Inflammatory macrophage (primary cell): ENCODE data around the gene MTCH1.
A peak's percentile ranks its signal among the peaks of the same experiment; 100 is the strongest.

Source experiments
- DNase-seq, 2 donors: peaks; one replicate each; pipeline ENCODE4 v3.0.0-alpha.2; 2020 to 2022
- total RNA-seq, 18 experiments: gene quantifications; one replicate each; lab custom pipeline; 2026; ENCODE audit warnings: mixed read lengths in 6 of 18, inconsistent platforms in 2 of 18; lab: John Stamatoyannopoulos, UW

Gene MTCH1
- 105 to 285 (median 141) reads per million in 18 experiments for total RNA-seq

DNA sequence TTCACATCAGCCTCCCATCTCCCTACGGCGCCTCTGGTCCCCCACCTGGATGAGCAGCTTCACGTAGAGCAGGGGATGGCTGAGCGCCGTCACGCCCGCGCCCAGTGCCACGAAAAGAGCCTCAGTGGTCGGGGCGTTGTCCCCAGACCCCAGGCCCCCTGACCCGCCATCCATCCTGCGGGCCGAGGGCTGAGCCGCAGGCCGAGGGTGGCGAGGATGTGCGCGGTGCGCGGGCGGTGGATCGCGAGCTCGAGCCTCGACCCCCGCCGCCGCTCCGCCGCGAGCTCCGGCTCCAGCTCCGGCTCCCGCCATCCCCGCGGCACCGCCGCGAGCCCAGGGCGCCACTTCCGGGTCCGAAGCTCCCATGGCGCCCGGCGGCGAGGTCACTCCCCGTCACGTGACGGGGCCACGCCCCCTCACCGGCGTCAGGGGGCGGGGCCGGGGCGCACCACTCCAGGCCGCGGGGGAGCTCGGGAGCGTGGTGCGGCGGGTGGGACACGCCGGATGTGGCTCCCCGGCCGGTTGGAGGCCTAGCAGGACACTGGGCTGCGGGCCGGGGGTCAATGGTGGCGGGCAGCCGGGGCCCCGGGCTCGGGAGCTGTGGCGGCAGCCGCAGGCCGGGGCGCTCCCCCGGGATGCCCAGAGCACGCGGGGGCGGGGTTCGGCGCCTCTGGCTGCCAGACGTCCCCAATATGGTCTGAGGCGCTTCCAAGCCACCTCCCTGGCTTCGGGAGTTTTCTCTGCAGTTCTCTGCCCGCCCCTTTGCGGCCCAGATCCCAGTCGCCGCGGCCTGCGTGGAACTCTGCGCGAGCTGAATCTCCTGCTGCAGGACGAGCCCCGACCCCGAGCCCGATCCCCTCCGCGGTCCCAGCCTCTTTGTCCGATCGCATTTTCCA lies at the start of gene MTCH1:
Gene MTCH1, minus strand, starts transcription at position 389 of the 896 bp plus-strand sequence. Its CDS starts 23 bp downstream, at position 366.
- peak; percentile 87 to 93 for DNase-seq

GRCh38 chr6:37033819-37034795 lies 48.1 kb upstream of the MTCH1 start:
- DNase-seq: peak; percentile 71 to 79

DNA sequence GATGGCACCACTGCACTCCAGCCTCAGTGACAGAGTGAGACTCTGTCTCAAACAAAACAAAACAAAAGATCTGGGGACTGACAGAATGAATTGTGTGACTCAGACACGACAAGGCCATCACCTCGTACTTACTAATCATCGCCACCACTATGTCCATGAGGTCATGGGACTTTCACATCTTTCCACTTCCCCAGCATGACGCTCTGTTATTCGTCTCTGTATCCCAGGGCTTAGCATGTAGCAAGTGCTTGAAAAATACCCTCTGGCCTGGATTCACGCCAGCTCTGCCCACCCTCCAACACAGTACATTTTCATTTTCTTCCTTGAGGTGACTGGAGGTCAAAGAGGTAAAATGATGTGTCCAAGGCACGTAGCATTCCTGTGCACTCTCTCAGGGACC lies 47.3 kb upstream of the MTCH1 start:
- peak; percentile 89 to 95 for DNase-seq

DNA sequence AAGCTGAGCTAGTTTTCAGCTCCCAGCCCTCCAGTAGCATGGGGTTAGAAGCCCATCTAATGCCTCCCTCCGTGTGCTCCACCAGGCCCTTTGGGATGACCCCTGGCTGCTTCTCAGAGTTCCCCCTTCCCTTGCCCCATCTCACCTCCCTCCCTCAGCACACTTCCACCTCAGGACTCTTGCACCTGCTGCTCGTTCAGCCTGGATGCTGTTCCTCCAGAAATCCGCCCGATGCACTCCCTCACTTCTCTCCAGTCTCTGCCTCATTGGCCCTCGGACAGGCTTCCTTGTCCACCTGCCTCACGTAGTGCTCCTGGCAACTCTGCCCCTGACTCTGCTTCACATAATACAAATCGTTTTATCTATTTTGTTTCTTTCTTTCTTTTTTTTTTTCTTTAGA lies 46.2 kb upstream of the MTCH1 start:
- DNase-seq: no peak

DNA sequence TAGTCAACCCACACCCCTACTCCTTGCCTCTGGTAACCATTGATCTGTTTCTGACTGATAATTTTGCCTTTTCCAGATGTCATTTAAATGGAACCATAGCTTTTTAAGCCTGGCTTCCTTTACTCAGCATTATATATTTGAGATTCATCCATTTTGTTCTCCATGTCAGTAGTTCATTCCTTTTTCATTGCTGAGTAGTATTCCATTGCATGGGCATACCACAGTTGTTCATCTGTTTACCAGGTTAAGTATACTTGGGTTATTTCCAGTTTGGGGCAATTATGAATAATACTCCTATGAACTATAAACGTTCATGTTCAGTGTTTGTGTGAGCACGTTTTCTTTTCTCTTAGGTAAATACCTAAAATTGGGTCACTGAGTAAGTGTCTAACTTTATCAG lies 44.6 kb upstream of the MTCH1 start:
- DNase-seq: no peak

- peak; percentile 97 to 99 for DNase-seq
Observed at GRCh38 chr6:37029249-37029971, 43.4 kb upstream of the MTCH1 start.

- DNase-seq: no peak
Observed at GRCh38 chr6:37027811-37028469, 41.9 kb upstream of the MTCH1 start.

DNA sequence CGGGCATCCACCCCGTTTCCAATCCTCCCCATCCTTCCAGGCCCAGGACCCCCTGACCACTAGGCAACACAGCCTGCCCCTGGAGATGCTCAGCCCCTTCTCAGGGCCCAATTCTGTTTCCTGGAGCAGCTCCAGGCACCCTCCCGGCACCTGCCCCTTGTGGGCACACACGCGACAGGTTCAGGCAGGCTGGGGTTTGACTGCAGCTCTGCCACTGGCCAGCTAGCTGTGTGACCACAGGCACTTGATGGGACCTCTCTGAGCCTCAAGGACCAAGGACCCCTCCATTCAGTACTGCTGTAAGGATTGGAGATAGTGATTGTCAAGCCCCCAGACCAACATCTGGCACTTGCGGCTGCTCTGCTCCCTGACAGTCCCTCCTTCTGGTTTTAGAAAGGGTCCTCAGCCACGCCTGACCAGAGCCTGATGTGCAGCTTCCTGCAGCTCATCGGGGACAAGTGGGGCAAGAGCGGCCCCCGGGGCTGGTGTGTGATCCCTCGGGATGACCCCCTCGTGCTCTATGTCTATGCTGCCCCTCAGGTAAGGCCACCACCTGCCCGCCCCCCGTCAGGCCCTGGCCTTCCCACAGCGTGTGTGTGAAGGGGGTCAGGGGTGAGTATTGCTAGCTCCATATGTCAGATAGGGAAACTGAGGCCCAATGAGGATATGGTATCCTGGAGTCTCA lies 41.2 kb upstream of the MTCH1 start:
- DNase-seq: no peak

- no peak for DNase-seq
Observed at GRCh38 chr6:37025621-37026466, 39.8 kb upstream of the MTCH1 start.

DNA sequence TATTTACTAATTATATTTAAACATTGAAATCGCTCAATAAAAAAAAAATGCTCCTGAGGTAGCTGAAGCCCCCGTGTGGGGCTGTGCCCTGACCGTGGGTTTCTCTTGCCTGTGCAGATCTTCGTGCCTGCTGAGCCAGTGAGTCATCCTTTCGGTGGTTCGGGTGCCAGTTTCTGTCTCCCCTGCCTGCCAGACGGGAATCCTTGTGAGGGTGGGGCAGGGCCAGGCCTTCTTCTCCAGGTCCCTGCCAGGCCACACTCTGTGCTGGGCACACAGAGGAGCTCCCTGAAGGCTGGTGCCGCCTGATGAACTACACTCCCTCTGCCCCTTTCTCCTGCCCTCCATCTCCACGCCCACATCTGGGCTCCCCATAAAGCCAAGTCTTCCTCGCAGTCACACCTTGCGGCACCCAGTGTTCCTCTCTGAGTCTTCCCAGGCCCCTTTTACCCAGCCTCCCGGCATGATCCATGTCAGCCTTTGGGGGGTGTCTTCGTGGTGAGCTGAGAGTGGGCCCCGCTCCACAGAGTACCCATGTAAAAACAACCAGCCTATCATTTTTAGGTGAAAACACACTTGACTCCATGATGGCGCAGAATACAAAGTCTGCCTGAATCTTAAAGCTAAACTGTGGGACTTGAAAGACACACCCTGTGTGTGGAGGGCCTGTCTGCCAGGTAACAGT lies 38.8 kb upstream of the MTCH1 start:
- DNase-seq: no peak

DNA sequence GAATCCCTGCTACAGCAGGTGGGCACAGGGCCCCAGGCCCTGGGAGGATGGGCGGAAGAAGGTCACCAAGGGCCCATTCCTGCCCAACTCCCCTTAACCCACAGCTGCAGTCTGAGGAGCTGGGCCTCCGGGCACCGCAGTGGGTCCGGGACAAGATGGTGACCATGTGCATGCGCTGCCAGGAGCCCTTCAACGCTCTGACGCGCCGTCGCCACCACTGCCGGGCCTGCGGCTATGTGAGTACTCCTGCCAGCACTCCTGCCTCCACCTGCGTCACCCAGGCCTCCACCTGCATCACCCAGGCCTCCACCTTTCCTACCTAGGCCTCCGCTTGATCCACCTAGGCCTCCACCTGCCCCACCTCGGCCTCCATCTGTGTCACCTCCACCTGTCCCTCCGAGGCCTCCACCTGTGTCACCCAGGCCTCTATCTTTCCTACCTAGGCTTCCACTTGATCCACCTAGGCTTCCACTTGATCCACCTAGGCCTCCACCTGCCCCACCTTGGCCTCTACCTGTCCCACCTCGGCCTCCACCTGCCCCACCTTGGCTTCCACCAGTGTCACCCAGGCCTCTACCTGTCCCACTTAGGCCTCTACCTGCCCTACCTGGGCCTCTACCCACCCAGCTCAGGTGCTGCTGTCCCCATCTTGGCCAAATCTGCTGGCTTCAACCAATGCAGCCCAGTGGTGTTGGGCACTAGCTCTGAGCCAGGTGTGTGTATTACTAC lies 36.3 kb upstream of the MTCH1 start:
- DNase-seq: no peak

GRCh38 chr6:37021356-37022129 lies 35.5 kb upstream of the MTCH1 start:
- DNase-seq: peak in 1 of 2 donors; percentile 39

GRCh38 chr6:37020812-37021211 lies 34.8 kb upstream of the MTCH1 start:
- no peak for DNase-seq

- DNase-seq: no peak
Observed at GRCh38 chr6:37020381-37020780, 34.4 kb upstream of the MTCH1 start.

GRCh38 chr6:37019065-37019450 lies 33.1 kb upstream of the MTCH1 start:
- DNase-seq: no peak

DNA sequence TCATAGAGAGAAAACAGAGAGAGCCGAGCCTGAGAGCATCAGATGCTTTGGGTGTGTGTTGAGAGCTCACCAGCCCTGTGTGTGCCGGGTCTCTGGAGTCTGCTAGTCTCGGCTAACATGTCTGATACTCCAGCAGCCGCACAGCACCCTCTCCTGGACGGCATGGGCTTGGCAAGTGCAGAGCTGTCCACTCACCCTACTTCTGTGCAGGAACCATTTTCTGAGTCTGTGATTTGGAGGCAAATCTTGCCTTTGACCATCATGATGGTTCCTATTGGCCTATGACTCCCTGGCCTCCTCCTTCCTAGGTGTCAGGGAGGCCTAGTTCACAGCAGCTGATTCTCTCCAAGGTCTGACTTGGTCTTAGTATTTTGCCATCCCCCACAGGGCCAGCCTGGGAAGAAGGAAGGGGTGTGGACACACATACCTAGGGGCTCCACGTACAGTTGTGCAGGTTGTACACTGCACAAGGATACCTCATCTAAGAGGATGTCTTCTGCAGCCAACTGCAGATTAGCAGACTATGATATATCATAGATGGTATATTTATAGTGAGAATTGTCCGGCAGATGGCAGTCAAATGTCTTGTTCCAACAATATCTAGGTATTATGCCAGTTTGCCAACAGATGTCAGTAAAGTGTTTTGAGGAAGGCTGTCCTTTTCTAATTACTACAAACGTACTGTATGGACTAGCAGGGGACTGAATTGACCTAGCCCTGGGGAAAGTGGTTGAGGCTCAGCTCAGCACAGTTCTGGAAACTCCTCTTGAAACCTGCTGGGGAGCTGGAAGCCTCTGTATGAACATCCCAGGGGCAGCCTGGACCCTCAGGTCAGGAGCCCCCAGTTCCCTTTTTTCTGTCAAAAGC lies 32.4 kb upstream of the MTCH1 start:
- DNase-seq: peak; percentile 90

GRCh38 chr6:37017606-37018197 lies 31.7 kb upstream of the MTCH1 start:
- no peak for DNase-seq
